Astrocyte of the hippocampus (primary cell): ENCODE measurements around the gene MTX3.

Experiments
- DNase-seq: peaks from one replicate; pipeline ENCODE4 v3.0.0; 2011; ENCODE audit warnings: low read depth, low spot score

Gene MTX3

DNA sequence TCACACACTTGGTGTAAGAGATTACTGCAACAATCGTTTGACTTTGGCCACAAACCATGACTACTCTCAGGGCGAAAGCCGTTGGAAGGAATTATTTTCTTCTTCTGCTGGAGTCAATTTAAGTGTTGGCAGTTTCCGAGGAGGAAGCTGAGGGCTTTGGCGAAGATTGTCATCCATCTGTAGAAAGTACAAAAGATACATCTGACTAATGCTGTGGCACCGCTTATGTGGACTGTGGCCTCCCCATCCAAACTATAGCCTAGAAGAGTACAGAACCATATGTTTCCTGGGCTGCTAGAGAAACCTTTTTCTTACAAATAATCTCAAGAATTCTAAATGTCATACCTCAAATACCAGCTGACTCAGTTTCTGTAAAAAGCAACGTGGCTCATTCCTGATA is 7.4 kb downstream of the MTX3 start:
- DNase-seq, result no peak

DNA sequence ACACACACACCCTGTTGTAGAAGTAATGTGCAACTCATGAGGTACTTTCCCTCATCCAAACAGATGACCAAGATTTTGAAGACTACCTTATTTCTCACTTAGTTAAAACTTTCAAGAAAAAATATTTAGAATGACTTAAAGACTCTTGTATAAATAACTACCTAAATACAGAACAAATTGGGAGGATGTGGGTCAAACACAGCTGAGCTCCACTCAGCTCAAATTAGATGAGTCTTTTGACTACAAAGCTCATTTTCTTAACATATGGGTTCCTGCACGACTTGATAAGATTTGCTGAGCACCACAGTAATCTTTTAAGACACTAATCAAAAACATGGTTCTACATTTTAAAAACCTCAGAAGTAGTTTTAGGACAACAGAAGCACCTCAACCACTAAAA is 8.9 kb downstream of the MTX3 start:
- DNase-seq, result no peak

DNA sequence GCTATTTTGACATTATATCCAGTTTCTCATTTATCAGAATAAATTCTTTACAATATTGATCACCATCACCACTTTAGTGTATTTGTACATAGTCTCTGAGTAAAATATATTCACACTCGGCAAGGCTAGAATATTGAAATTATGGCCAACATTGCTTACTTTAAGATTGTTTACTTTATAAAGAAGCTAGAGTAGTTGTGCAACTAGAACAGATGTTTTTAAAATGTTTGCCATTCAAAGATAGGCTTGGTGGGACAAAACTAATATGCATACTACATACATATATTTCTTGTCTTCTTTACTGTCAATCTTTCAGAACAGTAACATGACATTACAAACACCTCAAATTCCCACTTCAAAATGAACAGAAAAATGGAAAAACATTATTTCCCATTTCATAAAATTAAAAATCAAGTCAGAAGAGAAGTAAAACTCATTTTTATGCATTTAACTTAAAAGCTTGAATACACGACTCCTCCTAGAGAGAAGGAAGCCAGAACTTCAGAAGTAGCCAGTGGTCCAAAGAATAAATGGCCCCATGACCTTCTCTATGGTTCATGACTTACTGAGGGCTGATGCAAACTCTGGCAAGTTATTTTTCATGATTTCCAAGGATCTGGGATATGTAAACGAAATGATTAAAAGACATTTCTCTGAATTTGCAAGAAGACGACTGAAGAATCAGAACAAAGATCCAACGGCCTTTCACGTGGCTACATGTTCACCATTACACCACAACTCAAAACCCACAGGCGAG is 14.1 kb downstream of the MTX3 start:
- no peak for DNase-seq

DNA sequence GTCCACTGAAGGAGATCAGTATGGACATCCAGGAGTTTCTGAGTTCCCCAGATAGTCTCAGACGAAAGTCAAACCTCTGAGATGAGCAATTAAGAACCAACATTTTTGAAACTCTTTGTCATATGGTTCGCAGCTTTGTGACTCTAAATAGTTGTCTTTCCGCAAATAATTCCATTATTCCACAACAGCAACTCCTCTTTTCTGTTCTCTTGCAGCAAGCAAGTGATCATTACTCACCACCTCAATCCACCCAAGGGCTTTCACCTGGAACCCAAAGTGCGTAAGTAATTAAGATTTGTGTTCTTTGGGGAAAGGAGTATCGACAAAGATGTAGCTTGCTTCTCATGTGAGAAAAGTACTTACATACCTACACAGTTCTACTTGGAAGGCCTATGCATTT is 15.6 kb downstream of the MTX3 start:
- DNase-seq, result no peak

DNA sequence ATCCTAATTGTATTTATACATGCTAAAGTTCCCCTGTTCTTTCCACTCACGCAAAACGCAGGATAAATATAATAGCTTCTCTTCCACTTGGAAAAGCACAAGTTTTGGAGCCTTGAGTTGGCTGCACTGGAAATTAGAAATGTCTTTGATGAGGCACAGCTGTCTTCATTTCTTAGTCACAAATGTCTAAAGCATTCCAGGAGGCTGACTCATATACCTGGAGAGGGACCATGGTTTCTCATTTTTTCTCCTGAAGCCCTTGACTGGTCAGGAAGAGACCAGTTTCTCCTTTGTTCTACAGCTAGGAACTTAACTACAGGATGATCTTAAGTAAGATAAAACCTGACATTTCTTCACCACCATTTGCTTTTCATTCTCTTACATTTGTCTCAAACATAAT is 16.2 kb downstream of the MTX3 start:
- DNase-seq, result peak; percentile 59

DNA sequence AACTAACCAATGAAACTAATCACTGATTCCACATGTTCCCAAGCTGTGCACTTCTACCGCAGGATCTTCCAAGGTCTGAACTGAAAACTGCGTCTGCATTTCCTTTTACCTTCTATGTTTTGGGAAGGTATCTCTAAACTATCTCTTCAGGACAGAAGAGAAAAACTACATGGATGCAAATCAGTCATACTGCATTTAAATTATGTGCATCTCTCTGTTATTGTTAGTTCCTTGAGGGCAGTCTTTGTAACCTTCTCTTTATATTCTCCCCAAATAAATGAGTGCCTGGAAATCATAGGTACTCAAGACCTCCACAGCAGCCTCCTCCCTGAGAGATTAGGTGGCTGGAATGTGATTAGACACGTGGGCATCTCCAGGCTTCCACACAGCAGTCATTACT is 17.1 kb downstream of the MTX3 start:
- DNase-seq, result no peak

DNA sequence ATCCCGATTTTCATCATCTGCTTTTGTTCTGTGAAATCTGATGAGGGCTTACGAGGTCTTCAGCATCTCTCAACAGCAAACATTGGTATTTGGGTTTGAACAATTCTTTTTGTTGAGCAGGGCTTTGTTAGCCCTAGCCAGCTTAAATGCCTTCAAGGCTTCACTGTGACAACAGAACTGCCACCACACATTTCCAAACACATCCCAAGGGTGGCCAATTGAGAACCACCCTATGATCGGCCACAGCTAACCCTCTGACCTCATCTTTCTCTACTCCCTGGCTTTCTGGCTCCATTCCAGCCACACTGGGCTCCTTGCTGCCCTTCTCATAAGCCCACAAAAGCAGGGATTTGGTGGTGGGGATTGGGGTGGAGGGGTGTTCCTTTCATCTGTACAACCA is 17.6 kb downstream of the MTX3 start:
- no peak for DNase-seq

DNA sequence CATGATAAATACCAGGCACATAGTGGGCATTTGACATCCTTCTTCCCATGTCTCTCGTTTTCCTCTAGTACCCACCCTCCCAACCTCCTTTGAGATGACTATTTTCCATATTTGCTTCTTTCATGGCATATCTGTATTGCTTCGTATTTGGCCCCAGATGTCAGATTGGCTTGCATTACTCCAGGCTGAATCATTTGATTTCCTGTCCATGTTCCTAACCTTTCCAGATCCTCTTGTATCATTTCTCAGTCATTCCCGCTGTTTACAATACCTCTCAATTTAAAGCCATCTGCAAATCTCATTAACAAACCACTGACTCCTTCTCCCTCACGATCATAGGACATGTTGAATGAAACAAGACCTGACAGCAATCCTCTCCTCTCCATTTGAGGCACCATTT is 19.9 kb downstream of the MTX3 start:
- no peak for DNase-seq

DNA sequence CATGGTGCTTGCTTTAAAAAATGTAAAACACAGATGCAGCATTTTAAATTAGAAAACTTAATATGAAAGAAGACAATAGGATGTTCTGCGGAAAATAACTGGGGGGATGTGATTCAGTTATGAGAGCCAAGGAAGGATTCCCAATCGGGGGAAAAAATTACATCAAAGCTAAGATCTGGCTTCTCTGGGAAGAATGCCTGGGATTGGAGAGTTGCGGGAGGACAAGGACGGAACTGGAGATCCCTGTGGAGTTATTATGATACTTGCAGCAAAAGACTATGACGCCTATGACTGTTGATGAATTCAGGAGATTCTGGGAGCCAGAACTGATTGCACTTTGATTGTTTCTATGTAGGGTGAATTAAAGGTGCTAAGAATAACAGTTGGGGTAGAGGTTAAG is 24.6 kb downstream of the MTX3 start:
- no peak for DNase-seq

DNA sequence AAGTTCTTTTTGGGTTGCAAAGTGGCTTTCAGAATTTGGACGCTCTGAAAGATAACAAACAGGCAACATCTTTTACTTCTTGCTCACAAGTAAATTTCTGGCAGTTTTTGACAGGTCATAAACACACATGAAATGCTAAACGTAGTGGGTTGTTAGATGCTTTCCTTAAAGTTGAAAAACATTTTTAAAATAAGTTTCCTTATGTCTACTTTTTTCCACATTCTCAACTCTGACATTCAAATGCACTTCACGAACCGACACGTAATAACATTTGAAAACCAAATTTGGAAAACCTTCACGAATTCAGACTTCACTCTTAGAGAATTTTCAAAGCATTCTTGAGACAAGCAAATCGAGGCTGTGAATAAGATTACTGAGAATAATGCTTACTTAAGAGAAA is 26.9 kb downstream of the MTX3 start:
- no peak for DNase-seq

DNA sequence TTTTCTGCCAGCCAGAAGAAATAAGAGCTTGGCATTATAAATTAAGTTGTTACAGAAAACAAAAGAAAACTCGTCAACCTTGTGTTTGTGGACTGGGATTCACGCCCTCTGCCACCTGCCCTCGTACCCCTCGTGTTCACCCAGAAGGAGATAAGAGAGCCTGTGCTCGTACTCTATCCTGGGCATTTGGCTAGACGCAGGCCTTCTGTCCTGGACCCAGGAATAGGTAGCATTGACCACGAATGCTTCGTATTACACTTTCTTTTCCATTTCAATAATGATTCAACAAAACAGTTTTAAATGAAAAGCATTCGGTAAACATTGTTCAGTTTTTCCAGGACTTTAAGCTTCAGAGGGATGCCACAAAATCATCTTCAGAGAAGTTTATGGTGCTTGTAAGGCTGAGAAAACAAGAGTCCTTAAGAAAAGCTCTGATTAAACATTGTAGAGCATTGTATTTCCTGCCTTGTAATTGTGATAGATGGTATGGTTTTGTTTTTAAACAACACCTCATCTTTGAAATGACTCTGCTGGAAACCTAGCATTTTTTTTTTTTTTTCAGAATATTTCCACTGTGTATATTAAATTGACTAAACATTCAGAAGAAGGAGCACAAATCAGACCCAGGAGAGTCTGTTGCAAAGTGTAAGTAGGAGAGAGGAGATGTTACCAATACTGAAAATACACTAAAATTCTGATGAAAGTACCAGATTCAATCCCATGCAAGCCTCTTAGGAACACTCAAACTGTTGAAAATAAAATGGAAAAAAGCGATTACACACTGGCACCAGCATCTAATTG is 27.6 kb downstream of the MTX3 start:
- DNase-seq, result no peak

DNA sequence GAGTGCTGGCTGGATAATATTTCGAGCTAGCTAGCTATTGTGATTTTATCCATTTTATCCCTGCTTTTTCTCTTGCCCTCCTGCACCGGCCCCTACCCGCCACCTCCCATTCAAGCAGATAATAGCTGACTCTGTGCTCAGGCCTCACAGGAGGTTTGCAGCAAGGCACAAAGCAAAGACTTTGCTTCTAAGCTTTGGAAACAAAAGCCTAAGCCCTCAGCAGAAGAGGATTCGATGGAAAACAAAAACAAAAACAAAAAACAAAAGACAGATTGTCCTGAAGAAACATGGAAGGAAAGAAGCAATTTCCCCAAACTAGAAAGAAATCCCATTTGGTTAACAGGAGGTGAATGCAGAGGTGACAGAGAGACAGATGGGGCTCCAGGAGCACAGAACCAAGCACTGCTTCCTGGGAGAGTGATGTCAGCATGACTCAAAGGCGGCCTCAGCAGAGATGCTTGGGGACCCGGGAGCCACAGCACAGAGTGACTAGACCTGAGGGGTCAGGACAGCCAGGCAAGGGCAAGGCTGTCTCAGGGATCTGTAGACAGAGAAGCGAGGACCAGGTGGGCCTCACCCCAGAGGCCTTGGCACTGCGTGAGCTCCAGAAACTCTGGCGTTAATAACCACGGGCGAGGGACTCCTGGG is 28.4 kb downstream of the MTX3 start:
- DNase-seq, result peak; percentile 31

DNA sequence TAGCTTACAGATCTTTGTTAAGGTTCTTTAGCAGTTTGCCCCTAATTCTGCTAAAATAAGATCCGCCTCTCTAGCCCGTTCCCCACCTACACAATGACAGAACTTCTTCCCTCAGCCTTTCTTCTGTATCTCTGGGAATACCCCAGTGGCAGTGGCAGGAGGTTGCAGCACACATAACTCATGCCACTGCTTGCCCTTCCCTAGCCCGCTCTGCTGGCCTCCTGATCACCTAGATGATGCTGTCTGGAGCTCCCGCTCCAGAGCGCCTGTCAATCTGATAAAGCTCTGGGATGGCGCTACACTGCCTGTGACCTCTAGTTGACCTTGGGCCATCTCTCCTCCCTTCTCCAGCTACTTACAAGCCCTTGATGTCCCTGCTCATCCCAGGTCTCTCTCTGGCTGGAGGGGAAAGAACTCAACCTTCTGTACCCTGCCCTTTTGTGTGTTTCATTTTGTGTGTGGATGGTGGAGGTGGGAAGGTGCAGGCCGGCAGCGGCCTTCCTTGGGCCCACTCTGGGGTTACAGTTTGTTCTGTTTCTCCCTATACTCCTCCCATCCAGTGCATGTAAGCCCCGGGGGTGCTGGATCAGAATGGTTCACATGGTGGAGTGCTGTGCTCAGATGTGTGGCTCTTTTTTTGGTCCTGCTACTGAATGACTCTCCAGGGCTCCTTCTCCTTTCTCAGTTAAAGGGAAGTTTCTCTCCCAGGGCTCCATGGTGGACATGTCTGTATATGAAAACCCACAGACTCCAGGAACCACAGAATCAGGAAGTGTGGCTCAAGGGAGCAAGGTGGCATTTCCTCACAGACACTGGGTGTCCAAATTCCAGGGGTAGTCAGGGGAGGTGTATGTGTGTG is 29.1 kb downstream of the MTX3 start:
- peak; percentile 12 for DNase-seq

DNA sequence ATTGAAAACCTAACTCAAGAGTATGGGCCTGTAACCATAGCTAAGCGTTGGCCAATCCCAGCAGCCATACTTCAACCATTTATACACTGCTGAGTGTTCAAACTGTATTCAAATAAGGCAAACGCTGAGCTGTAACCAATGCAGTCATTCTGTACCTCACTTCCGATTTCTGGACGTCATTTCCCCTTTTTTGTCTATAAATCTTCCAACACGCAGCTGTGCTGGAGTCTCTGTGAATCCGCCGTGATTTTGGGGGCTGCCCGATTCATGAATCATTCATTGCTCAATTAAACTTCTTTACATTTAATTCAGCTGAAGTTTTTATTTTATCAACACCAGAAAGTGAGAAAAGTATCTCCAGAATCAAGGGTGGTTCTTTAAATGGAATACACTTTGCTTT is 31.7 kb downstream of the MTX3 start:
- no peak for DNase-seq

DNA sequence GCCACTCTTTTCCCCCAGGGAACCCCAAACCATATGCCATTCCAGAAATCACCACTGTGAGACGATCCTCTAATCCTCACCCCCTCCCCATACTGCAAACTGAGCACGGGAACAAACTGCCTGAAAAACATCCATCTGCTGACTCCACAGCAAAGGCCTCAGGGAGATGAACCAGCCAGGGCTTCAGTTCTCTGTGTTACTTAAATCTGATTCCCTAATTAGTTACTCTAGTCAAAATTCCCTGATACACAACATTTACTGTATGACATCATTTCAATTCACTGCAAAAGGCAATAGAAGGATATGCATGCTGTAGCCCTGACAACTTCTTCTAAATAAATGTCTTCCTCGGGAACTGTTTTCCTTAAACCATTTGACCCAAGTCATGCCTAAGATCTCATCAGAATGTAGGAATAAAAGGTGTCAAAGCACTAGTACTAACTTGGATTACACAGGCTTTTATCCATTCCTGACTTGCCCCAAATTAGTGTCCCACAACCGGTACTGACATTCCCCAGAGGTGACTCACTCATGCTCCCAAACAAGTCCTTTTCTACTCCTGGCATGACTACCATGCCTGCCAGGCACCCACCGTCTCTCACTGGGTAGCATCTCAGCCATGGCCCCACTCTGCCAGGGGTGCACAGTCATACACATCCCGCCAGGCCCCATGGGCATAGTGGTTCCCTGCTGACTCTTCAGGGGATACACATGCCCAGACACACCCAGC is 35.0 kb downstream of the MTX3 start:
- DNase-seq, result peak; percentile 88

DNA sequence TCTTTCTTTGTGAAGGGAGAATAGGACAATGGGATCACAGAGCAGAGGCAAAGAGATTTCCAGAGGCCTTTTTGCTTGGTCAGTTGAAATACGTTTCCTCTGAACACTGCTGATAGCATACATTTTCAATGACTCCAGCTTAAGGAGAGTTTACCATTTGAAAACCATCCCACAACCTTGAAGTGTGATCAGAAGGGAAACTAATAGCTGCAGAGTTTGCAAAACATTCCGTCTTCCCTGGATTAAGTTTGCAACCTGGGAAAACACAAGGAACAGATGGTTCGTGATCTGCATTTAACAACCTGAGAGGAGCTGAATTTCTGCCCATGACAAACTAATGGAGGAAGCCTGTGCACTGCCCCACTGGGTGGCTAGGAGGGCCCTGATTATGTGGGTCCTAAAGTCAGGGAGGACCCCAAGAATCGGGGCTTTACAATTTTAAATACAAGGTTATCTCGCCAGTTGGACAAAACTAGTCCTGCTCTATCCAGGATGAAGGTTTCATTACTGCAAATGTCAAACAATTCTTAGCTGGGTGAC is 35.6 kb downstream of the MTX3 start:
- DNase-seq, result no peak

DNA sequence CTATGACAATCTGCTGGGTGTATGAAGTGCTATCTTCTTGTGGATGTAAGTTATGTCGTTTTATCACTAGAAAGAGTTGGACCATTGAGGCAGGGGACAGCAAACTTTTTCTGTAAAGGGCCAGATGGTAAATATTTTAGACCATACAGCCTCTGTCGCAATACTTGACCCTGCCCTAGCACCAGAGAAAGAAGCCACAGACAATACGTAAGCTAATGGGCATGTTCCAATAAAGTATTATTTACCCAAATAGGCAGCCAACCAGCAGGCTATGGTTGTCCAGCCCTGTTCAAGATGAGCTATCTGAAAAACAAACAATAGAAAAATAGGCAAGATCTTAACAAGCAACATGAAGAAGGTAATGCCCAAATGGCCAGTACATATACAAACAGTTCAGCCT is 36.4 kb downstream of the MTX3 start:
- DNase-seq, result no peak

DNA sequence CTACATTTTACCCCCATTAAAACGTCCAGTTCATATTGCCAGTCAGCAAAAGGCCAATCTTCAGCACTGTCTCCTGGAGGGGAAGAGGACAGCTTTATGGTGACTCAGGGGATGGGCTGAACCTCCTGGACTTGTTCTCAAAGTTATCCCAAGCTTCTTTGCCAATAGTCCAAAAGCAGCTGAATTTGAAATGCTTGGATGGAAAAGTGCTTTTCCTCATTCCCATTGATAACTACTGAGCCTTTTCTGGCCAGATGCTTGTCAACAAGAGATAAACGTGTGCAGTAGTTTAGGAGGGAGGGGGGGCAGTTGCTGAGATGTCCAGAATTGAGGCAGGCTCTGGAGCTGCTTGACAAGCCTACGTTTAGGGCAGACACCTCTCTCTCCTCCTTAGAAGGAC is 43.5 kb downstream of the MTX3 start:
- DNase-seq, result no peak

DNA sequence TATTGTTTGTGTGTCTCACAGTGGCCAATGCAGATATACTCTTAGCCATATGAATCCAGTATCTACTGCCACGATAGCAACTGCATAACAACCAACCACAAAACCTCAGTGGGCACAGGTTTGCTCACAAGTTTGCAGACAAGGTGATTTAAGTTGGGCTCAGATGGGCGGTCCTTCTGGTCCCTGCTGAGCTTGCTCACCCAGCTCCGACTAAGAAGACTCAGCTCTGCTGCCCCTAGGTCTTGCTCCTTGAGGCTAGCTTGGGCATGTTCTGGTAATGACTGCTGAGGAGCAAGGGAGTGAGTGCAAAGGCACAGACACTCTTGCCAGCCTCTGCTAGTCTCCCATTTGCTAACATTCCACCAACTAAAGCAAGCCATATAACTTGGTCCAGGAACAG is 52.6 kb downstream of the MTX3 start:
- DNase-seq, result peak; percentile 7

DNA sequence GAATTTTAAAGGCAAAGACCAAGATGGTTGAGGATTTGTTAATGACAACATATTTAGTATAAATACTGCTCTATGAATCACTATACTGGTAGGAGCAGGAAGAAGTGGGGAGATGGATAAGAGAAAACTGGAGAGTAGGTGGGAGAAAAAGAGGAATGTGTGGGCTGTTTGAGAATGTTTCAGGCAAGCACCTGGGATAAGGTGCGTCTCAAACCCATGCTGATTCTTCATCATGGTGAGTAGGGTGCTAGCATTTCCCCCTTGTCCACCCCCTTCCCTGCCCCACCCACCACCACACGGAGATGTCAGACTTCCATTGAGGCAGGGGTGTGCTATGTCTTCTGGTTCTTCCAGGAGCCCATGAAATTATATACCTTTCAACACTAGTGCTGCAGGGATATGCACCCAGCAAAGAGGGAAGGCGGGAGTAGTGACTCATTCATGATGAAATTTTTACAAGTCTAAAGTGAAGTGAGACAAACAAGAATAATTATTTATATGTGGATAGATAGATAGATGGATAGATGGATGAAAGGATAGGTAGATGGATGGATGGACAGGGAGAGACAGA is 54.3 kb downstream of the MTX3 start:
- no peak for DNase-seq
